Chondrocyte (in vitro differentiated cells): Measurements from ENCODE around the gene SLC4A1AP. TPM values are rescaled to one million over a fixed set of nuclear protein-coding genes. Genes with fewer than 3 reads are reported as not detected.

Experiments
- DNase-seq: peaks from one replicate; pipeline ENCODE4 v3.0.0; 2021; ENCODE audit warnings: mixed read lengths, low spot score
- H3K27ac Mint-ChIP-seq: one replicate; pipeline ENCODE4 v1.8.0; 2021; ENCODE audit warnings: mild to moderate bottlenecking, moderate library complexity, mixed read lengths; ENCODE audit not compliant: unreplicated experiment
- H3K27me3 Mint-ChIP-seq: 2 replicates; pipeline ENCODE4 v1.8.0; 2021; ENCODE audit warnings: low read depth, mixed read lengths
- H3K36me3 Mint-ChIP-seq: 2 replicates; pipeline ENCODE4 v1.8.0; 2021; ENCODE audit warnings: low read depth, mixed read lengths
- H3K4me1 Mint-ChIP-seq: 2 replicates; pipeline ENCODE4 v1.8.0; 2021; ENCODE audit warnings: low read depth, mild to moderate bottlenecking, mixed read lengths
- H3K4me3 Mint-ChIP-seq: one replicate; pipeline ENCODE4 v1.8.0; 2021; ENCODE audit warnings: mild to moderate bottlenecking, moderate library complexity, mixed read lengths; ENCODE audit not compliant: unreplicated experiment
- H3K9me3 Mint-ChIP-seq: 2 replicates; pipeline ENCODE4 v1.8.0; 2021; ENCODE audit warnings: low read depth, mixed read lengths
- CTCF ChIP-seq: fragments of 200-600 bp; sonication (generic); IDR thresholded peaks from 2 replicates; pipeline ENCODE4 v1.5.0; 2021; ENCODE audit warnings: antibody characterized with exemption, mild to moderate bottlenecking, moderate library complexity
- total RNA-seq: library from RNA; stranded (reverse); gene quantifications from 3 replicates; pipeline ENCODE4 v1.2.1, GENCODE V29; 2021

SLC4A1AP gene
- total RNA-seq, 1 donor from 2014 or later = 18.8 TPM

GRCh38 chr2:27664622-27665363 lies 1.1 kb downstream of the SLC4A1AP start:
- Mint-ChIP-seq H3K27me3 (no peaks in the 10 kb centered on the region), H3K36me3 (peaks cover 23% of the 10 kb centered on the region), H3K27ac (peak overlapping the region; percentile 100), H3K4me1 (peaks cover 40% of the 10 kb centered on the region), H3K4me3 (peak overlapping the region; percentile 88), H3K9me3 (no peaks in the 10 kb centered on the region)
- DNase-seq = no peak
- TF ChIP-seq CTCF = no peak

GRCh38 chr2:27667446-27667845 lies 3.8 kb downstream of the SLC4A1AP start:
- no peak overlapping the region for H3K4me3 Mint-ChIP-seq
- H3K27me3 Mint-ChIP-seq = no peaks in the 10 kb centered on the region
- H3K27ac Mint-ChIP-seq = no peak overlapping the region
- H3K36me3 Mint-ChIP-seq = peaks cover 15% of the 10 kb centered on the region
- TF ChIP-seq CTCF = no peak
- no peaks in the 10 kb centered on the region for H3K9me3 Mint-ChIP-seq
- H3K4me1 Mint-ChIP-seq = peaks cover 28% of the 10 kb centered on the region
- no peak for DNase-seq

GRCh38 chr2:27671235-27671634 lies 7.5 kb downstream of the SLC4A1AP start:
- peaks cover 23% of the 10 kb centered on the region for H3K36me3 Mint-ChIP-seq
- no peak for TF ChIP-seq CTCF
- no peaks in the 10 kb centered on the region for H3K27me3 Mint-ChIP-seq
- peaks cover 3% of the 10 kb centered on the region for H3K4me1 Mint-ChIP-seq
- no peaks in the 10 kb centered on the region for H3K9me3 Mint-ChIP-seq
- no peak overlapping the region for H3K27ac Mint-ChIP-seq
- DNase-seq = no peak
- H3K4me3 Mint-ChIP-seq = no peak overlapping the region

GRCh38 chr2:27672723-27673486 lies 9.2 kb downstream of the SLC4A1AP start:
- DNase-seq = no peak
- no peak for TF ChIP-seq CTCF
- Mint-ChIP-seq H3K27ac (no peak overlapping the region), H3K9me3 (no peaks in the 10 kb centered on the region), H3K27me3 (no peaks in the 10 kb centered on the region), H3K4me3 (no peak overlapping the region), H3K36me3 (peaks cover 25% of the 10 kb centered on the region), H3K4me1 (no peaks in the 10 kb centered on the region)

- DNase-seq = no peak
- no peaks in the 10 kb centered on the region for H3K27me3 Mint-ChIP-seq
- no peak overlapping the region for H3K4me3 Mint-ChIP-seq
- H3K4me1 Mint-ChIP-seq = peaks cover 35% of the 10 kb centered on the region
- H3K9me3 Mint-ChIP-seq = no peaks in the 10 kb centered on the region
- H3K27ac Mint-ChIP-seq = peak overlapping the region; percentile 99
- peaks cover 21% of the 10 kb centered on the region for H3K36me3 Mint-ChIP-seq
- TF ChIP-seq CTCF = no peak
These were observed 16.9 kb downstream of the SLC4A1AP start for GRCh38 chr2:27680571-27680970.
